Stimulated activated CD8-positive, alpha-beta memory T cell treated with anti-CD3 and anti-CD28 coated beads, Interleukin-12 subunit alpha, Interleukin-12 subunit beta, amount 100 ng/mL, for 24 hours (primary cell): ENCODE results near the gene DEFB112.

Experiments used
- DNase-seq: peaks from one replicate; pipeline ENCODE4 v3.0.0-alpha.2; 2020; ENCODE audit errors: extremely low read depth

Gene DEFB112, protein sequence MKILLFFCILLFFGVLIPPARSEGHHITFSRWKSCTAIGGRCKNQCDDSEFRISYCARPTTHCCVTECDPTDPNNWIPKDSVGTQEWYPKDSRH

DNA sequence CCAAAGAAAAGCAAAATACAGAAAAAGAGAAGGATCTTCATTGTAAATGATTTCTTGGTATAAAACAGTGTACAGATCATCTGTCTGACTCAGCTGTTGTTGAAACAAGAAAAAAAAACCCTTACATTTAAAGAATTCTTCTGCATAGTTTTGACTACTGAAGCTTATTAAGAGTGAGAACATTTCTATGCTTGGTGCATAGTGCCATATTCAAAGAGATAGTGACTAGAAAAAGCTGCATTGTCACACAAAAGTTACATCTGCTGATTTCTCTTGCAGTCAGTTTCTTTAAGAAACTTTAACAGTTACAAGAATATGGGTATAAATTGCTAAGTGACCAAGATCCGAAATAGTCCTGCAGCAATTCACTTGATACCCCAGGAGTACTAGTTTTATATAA, at the start of gene DEFB112:
TSS of gene DEFB112 (minus strand) at position 101 of the 400 bp plus-strand sequence. CDS start at position 41, 60 bp downstream.
- no peak for DNase-seq

DNA sequence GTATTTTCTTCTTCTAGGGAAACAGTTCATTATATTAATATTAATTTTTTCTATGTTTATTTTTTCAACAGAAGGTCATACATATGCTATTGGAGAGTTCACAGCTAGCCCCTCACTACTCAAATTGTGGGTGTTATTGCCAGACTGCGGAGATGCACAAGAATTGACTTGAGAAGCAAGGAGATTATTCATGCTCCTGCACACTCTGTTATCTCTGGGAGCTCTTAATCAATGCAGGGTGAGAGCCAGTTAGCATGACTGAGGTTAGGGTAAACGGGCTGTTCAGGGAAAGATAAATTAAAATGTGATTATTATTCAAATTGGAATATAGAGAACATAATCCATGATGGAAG, 48.9 kb upstream of the DEFB112 start:
- no peak for DNase-seq

DNA sequence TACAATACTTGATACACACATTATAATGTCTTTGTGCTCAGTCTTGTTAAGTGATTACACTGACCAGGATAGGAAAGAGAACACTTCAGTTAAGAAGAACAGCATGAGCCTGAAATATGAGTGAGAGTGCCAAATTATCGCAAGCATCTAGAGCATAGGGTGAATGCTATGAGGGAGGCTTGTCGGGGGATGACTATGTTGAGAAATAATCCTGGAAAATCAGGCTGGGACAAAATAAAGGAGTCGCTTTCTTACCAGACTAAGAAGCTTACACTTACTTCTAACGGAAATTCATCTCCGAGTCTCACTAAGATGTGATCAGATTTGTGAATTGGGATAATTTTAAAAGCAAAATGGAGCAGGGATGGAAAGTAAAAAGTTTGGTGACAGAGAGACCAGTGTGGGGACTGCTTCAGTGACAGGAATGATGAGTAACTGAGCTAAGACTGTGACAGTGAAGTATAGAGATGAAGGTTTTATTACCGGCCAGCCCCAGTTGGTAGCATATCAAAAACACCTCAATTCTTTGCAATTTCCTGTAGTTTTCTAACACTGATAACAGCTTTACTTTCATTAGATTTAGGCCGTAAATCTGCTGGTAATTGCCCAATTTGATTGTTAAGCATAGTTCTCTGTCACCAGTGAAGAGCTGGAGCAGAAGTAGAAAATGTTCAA, 48.4 kb upstream of the DEFB112 start:
- no peak for DNase-seq

DNA sequence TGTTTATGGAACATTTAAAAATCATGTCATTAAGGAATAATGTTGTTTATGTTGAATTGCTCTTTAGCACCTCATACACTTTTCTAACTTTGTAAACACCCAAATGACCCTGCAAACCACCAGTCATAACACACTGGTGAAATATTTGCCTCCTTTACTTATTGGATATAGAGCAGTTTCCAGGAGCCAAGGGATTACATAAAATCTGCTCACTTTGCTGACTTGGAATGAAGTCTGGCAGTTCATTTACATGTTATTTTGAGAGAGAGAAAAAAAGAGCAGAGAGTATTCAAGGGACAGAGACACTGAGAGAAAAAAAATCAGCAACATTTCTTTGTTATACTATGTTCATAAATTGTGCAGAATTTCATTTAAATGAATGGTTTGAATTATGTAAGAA, 46.6 kb upstream of the DEFB112 start:
- DNase-seq = no peak

DNA sequence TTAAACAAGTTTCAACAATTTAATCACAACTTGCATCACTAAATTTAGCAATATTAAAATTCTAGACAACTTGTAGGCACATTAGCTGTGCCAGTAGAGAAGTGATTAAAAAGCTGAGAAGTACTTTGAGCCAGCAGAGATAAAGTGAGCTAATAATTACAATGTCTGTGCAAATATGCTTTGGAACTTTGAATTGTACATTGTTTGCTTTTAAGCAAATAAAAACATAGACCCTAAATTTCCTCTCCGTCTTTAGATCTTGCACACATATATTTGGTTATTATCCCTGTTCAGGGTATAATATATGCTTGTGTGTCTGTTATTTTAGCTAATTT, 44.2 kb upstream of the DEFB112 start:
- DNase-seq = no peak

DNA sequence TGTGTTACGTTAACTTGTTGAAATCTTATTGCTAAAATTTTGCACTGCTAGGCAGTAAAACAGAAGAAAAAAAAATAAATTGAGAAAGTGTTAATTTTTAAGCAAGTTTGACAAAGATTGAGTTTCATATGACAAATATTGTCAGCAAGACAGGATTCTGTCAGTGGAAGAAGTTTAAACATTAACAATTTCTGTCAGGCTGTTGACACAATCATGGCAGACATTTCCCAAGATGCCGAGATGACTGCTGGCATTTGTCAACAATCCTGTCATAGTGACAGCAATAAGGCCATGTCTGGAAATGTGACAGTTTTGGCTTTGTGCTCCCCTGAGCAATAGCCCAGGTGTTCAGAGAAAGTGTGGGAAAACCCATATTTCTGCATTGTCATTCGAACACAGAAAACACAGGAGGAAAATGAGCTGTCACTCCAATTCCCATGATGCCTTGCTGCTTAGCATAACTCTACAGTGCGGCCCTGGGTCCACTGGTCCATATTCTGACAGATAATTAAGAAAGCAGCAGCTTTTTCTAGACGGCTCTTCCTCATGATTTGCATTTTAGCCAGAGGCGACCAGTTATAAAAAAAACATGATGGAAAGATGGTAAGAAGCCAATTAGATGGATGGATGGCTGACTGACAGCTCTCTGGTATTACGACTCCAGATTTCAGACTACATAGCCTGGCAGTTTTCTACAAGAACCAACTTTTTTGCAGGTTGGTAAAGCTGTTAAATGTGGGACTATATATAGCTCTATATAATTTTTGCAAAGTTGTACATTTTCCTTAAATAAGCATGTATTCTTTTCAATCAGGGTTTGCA, 43.6 kb upstream of the DEFB112 start:
- no peak for DNase-seq

DNA sequence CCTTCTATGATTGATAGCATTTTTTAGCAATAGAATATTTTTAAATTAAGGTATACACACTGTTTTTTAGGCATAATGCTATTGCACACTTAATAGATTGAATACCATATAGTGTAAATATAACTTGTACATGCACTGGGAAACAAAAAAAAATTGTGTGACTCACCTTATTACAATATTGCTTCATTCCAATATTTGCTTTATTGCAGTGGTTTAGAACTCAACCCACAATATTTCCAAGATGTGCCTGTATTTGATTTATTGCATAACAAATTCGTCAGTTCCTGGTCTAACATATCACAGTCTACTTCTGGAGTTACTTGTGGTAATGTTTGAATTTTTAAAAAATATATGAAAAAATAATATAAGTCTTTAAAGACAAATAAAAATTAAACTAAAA, 41.9 kb upstream of the DEFB112 start:
- DNase-seq = no peak

DNA sequence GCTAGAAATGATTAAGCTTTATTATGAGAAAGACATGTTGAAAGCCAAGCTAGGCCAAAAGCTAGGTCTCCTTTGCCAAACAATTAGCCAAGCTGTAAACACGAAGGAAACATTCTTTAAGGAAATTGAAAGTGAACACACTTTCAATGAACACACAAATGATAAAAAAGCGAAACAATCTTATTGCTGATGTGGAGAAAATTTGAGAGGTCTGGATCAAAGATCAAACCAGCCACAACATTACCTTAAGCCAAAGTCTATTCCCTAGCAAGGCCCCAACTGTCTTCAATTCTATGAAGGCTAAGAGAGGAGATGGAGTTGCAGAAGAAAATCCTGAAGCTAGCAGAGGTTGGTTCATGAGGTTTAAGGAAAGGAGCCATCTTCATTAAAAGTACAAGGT, 40.2 kb upstream of the DEFB112 start:
- no peak for DNase-seq

DNA sequence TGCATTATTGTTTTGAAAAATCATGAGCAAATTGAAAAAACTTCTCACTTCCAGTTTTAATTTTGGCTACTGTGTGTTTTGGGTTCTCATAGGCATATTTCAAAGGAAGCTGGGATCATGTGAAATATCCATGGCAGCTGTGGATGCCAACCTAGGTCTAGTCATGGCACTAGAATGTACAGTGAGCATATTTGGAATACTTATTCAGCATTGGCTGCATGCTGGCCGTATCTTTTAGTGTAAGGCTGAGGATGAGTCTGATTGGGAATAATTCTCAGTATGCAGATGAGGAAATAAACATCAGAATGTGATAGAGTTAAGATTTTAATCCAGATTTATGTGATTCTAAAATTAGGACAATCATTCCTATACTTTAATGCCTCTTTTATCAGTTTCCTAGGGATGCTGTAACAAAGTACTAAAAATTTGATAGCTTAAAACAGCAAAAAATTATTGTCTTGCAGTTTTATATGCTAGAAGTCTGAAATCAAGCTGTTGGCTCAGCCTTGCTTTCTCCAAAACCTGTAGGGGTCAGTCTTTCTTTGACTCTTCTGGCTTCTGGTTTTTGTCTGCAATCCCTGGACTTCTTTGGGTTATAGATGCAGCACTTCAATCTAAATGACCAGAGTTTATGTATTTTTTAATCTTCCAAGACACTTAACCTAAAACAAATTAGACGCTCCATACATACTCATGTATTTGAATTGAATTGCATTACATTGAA, 37.7 kb upstream of the DEFB112 start:
- DNase-seq = no peak

DNA sequence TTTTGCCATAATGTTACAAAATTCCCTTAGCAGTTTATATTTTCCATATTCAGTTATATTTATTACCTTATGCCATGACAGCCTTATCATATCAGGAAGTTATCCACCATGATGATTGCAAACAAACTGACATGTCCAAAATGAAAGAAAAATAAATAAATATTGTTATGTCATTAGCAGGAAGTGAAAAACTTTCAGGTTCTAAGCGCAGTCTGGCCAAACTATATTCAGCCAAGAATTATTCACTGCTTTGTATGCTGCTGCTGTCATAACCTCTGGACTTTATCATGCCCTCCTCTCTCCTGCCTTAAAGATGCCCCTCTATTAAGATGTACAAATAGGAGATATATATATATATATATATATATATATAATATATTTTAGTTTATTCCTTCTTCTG, 27.7 kb upstream of the DEFB112 start:
- DNase-seq = no peak

DNA sequence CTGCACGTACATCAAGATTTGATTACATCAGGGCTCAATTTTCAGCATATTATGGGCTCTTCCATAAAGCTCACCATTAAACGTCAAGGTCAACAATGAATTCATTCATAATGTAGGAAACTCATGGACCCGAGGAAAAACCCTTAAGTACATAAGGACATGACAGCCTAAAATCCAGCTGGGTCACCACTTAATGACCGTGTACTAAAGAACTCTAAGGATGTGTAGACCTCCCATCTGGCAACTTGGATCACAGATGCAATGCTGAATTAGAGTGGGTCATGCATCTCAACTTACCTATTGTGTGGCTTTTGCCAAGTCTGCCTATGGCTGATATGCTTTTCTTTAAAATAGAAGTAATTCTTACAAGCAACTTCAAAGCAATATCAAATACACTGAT, 26.7 kb upstream of the DEFB112 start:
- DNase-seq = no peak

DNA sequence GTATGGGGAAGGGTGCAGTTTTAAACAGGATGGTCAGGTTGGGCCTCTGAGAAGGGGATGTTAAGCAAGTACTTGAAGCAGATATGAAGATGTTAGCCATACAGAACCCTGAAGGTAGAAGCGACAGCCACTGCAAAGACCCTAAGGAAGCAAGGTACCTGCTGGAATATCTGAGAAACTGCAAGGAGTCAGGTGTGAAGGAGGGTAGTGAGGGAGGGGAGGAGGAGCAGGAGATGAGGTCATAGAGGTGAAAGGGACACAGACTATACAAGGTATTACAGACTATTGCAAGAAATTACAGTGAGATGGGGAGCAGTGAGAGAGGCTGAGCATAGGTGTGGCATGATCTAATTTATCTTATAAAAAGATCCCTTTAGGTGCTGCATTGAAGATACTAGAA, 22.2 kb upstream of the DEFB112 start:
- DNase-seq = no peak

DNA sequence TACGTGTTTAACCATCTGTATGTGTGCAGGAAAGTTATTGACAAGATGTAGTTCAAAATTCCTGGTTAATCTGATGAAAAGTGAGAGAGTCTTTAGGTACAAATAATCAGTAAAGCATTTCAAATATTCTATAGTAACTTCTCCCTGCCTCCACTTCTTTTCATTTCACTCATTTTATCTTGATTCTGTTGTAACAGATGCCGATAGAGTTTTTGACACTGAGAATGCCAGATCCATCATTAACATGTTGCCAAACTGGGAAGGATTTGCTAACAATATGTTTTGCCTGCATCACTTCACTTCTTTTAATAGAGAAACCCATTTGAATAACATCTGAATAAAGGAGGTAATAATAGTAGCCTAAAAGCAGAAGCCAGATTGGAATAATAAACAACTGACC, 20.4 kb upstream of the DEFB112 start:
- no peak for DNase-seq

DNA sequence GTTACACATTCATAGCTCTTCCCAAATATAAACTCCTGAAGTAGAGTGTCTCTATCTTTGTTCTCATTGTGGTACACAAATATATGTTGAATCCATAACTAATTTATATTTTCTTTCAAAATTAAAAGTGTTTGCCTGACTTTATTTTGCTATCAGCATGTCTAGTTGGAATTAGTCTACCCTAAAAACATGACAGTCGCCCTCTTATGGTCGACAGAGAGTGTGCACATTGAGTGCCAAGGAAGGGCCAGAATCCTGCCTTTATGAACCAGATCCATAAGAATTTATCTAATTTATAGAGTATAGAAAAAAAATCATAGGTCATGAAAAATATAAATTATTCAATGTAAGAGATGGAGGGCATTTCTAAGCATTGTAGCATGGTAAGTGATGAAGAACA, 12.3 kb upstream of the DEFB112 start:
- no peak for DNase-seq

DNA sequence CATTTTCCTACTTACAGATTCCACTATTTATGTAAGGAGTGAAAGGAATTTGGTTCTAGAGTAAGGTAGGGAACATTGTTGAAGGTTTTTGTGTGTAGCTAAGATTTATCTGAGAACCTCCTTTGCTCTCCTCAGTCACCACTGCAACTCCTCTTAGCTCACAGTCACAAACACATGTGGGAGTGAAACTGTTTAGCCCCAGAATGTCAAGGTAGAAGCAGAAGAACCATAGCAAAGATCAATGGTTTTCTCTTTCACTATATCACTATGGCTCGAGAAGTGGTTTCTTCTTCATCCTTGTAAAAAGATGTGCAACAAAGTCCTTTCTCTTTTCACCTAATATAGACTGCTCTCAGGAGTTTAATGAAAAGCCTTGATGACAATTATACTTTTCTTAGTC, 6.5 kb upstream of the DEFB112 start:
- DNase-seq = no peak

DNA sequence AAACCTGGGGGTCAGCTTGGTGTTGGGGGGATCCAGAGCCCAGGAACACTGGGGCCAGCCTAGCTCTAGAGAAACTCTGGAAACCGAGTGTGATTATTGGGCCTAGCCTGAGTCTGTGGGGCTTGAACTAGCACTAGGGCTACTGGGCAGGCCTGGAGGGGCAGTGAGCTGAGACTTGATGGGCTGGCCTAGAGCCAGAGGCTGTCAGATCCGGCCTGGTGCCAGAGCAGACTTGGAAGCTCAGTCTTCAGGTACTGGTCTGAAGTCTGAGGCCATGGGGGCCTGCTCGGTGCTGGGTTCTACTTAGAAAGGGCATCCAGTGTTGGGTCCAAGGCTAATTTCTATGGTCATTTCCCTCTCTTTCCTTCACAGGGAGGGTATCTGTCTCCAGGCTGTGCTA, 2.7 kb downstream of the DEFB112 start:
- DNase-seq = no peak

DNA sequence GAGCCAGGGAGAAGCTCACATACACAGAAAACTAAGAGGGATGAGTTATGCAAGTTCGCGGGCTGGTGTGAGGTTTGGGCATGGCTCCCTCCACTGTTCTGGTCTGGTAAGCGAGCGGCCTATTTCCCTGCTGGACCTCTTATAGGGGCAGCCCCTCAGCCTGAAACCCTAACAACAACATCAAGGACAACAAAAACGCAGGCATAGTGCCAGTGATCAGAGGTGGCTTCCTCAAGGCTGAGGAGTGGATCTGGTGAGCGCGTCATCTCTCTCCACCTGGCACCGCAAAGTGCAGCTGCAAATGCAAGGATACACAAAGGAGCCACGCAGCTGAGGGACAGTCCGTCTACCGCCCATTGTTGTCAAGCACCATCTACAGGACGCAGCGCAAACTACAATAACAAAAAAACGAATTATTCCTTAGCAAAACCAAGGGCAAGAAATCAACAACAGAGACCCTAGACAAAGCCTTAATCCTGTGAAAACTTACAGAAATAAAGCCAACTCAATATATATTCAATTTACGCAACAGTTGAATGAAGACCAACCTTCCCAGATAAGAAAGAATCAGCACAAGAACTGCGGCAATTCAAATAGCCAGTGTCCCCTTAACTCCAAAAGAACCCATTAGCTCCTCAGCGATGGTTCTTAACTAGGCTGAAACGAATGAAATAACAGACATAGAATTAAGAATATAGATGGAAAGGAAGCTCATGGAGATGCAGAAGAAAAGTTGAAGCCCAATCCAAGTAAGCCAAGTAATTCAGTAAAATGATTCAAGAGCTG, 18.8 kb downstream of the DEFB112 start:
- DNase-seq = no peak

DNA sequence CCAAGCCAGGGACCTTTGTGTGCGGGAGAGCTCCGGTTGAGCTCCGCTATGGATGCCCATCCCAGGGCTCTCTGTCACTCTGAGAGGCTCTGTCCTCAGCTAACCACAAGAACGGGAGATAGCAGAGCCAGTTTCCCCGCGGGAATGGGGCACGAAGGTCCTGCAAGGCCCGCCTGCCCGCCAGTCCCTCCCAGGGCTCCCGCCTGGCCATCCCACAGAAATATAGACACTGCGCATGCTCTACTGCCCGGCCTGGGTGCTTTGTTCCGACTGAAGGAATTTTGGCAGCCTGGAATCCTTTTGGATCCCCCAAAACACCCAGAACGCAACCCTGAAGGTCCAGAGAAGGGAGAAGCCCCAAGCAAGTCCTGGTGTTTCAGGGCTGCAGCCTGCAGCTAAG, 19.4 kb downstream of the DEFB112 start:
- no peak for DNase-seq

DNA sequence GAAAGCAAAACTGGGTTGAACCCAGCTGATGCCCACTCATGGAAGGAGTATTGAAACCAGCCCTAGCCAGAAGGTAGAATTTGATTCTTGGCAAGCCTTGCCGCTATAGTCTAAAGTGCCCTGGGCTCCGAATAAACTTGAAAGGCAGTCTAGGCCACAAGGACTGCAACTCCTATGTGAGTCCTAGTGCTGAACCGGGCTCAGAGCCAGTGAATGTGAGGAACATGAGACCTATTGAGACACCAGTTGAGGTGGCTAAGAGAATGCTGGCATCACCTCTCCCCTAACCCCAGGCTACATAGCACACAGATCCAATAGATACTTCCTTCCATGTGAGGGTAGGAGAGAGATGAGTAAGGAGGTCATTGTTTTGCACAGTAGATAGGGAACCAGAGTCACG, 24.5 kb downstream of the DEFB112 start:
- no peak for DNase-seq

DNA sequence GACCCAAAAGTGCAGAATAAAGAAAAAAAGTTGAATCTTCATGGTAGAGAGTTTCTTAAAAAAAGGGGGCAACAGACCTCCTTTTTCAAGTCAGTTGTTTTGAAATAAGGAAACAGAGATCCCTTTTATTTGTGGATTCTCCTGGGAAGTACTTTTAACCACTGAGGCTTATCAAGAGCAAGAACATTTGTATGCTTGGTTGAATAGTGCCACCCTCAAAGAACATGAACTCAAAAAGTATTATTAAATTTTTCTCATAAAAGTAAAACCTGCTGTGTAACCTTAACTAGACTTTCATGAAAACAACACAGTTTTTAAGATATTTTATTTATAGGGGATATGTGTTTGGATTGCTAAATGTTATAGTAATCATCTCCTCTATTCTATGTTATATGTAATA, 27.8 kb downstream of the DEFB112 start, which contains the start of gene DEFB110:
TSS of gene DEFB110 (minus strand) at position 101 of the 400 bp plus-strand sequence. CDS start at position 42, 59 bp downstream.
- DNase-seq = no peak

DNA sequence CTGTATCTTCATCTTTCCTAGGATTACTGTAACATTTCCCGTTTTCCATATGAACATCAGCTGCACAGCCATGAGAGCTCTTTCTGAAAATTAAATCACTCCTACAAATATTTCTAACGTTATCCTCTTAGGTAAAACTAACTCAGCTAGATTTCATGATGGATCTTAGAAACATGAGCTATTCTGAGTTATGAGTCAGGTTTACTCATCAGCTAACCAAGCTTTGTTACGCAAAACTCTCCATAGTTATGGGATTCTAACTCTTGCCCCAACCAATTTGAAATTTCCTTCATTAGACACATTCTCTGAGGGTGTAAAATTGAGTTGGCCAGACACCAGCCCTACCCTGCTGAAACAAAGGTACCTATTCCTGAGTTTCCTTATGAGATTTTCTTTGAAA, 41.9 kb downstream of the DEFB112 start:
- no peak for DNase-seq

DNA sequence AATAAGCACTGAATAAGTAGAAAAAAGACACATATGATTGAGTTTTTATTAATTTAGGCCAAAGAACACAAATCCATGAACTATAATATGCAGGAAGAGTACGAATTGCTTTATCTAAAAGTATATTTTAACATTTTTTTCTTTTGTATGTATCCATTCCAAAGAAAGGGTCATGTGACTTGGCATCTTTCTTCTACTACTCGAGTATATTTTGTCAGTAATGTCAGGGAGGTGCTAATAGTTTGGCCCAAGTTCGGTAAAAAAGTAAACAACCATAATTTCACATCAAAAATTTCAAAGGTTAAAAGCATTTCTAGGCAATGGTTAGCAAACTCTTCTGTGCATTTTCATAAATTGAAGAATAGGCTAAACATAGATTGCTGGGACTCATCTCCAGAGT, 46.6 kb downstream of the DEFB112 start:
- no peak for DNase-seq
